OCI-LY7 (cell line): ENCODE results near the gene RHO. TPM values are rescaled to one million over a fixed set of nuclear protein-coding genes. Genes with fewer than 3 reads are reported as not detected.

Experiments used
- BruUV-seq: library from RNA; stranded (reverse); fragments of 400-500 nt; replicated peaks from 2 replicates; lab custom pipeline; 2021; lab: Mats Ljungman, UMichigan
- CTCF ChIA-PET: fragments of 300-600 bp; sonication (Branson Sonifier 250); formaldehyde crosslinking; loops from one replicate; lab custom pipeline; 2022; ENCODE audit warnings: antibody characterized with exemption; ENCODE audit not compliant: unreplicated experiment; lab: Charles Lee
- POLR2A ChIA-PET: fragments of 300-600 bp; sonication (Branson Sonifier 250); formaldehyde crosslinking; loops from one replicate; lab custom pipeline; 2022; ENCODE audit warnings: antibody characterized with exemption; lab: Charles Lee
- DNase-seq: peaks from one replicate; pipeline ENCODE4 v3.0.0-alpha.2; 2015; ENCODE audit warnings: low spot score
- H2AFZ ChIP-seq: fragments of 200-600 bp; sonication (generic), shearing (Covaris generic); 2 replicates; pipeline ENCODE4 v1.6.1; 2014; ENCODE audit warnings: mild to moderate bottlenecking, antibody characterized with exemption, low read length, moderate library complexity
- H3K27ac ChIP-seq: fragments of 200-600 bp; sonication (generic); 2 replicates; pipeline ENCODE4 v1.5.1; 2014; ENCODE audit warnings: mixed run types, low read depth, mild to moderate bottlenecking, moderate library complexity, low read length, inconsistent platforms; ENCODE audit not compliant: poor library complexity, severe bottlenecking
- H3K36me3 ChIP-seq: fragments of 200-600 bp; sonication (generic); 2 replicates; pipeline ENCODE4 v1.6.1; 2014; ENCODE audit warnings: mild to moderate bottlenecking, antibody characterized with exemption, low read length, moderate library complexity, mixed read lengths; ENCODE audit not compliant: insufficient read depth
- H3K4me1 ChIP-seq: fragments of 200-600 bp; sonication (generic); 2 replicates; pipeline ENCODE4 v1.5.1; 2014; ENCODE audit warnings: mild to moderate bottlenecking, low read length; ENCODE audit not compliant: insufficient read depth, poor library complexity, severe bottlenecking
- H3K4me2 ChIP-seq: fragments of 200-600 bp; sonication (generic); 2 replicates; pipeline ENCODE4 v1.6.1; 2014; ENCODE audit warnings: mild to moderate bottlenecking, low read length
- H3K4me3 ChIP-seq: fragments of 200-600 bp; sonication (generic); 2 replicates; pipeline ENCODE4 v1.5.1; 2014; ENCODE audit warnings: mild to moderate bottlenecking, low read depth, low read length; ENCODE audit not compliant: poor library complexity, severe bottlenecking
- H3K79me2 ChIP-seq: fragments of 200-600 bp; sonication (generic); 2 replicates; pipeline ENCODE4 v1.6.1; 2016; ENCODE audit warnings: low read depth, mild to moderate bottlenecking, low read length, moderate library complexity, mixed read lengths; ENCODE audit not compliant: insufficient read depth
- H3K9me2 ChIP-seq: fragments of 200-600 bp; sonication (generic); 2 replicates; pipeline ENCODE4 v1.6.1; 2016; ENCODE audit warnings: mild to moderate bottlenecking, low read length, mixed read lengths; ENCODE audit not compliant: insufficient read depth
- H3K9me3 ChIP-seq: fragments of 200-600 bp; sonication (generic); 2 replicates; pipeline ENCODE4 v1.6.1; 2014; ENCODE audit warnings: mild to moderate bottlenecking, mixed run types, low read length, mixed read lengths
- H4K20me1 ChIP-seq: fragments of 200-600 bp; sonication (generic); 2 replicates; pipeline ENCODE4 v1.6.1; 2014; ENCODE audit warnings: mild to moderate bottlenecking, antibody characterized with exemption, low read length, moderate library complexity, mixed read lengths; ENCODE audit not compliant: insufficient read depth
- EZH2phosphoT487 ChIP-seq: fragments of 200-600 bp; sonication (generic); IDR thresholded peaks from 2 replicates; pipeline ENCODE4 v1.6.1; 2018; ENCODE audit warnings: low read depth, borderline replicate concordance, mild to moderate bottlenecking, mixed run types, antibody characterized with exemption, low read length, moderate library complexity, mixed read lengths
- intact Hi-C: fragments of 100-400 bp; cut with micrococcal nuclease; formaldehyde crosslinking; loops from one replicate; pipeline ENCODE4 v1.10.0; 2022; ENCODE audit not compliant: unreplicated experiment
- total RNA-seq, 2 experiments: library from RNA; depleted of rRNA in 1 of 2; stranded (reverse); fragments of >200 nt in 1 of 2; shearing (Covaris generic) in 1 of 2; gene quantifications; 2 replicates each; pipeline ENCODE4 v1.2.3, GENCODE V29; 2014 to 2022
- TF ChIP-seq, protein P1 (sequence below): fragments of 200-600 bp; sonication (generic); conservative IDR thresholded peaks from 2 replicates; pipeline ENCODE4 v1.5.1; 2014; ENCODE audit warnings: mild to moderate bottlenecking, antibody characterized with exemption, low read length, moderate library complexity, mixed read lengths

Gene RHO
- total RNA-seq, 2 experiments from 2014 or later = not detected

- no peak overlapping the region for H3K4me3 ChIP-seq
- no TSS peak for BruUV-seq
- H4K20me1 ChIP-seq = no peaks in the 10 kb centered on the region
- H2AFZ ChIP-seq = 0 out of 2 replicates have a peak overlapping the region, but pooled peaks have one; percentile 51
- no peaks in the 10 kb centered on the region for H3K79me2 ChIP-seq
- TF ChIP-seq, protein P1, sequence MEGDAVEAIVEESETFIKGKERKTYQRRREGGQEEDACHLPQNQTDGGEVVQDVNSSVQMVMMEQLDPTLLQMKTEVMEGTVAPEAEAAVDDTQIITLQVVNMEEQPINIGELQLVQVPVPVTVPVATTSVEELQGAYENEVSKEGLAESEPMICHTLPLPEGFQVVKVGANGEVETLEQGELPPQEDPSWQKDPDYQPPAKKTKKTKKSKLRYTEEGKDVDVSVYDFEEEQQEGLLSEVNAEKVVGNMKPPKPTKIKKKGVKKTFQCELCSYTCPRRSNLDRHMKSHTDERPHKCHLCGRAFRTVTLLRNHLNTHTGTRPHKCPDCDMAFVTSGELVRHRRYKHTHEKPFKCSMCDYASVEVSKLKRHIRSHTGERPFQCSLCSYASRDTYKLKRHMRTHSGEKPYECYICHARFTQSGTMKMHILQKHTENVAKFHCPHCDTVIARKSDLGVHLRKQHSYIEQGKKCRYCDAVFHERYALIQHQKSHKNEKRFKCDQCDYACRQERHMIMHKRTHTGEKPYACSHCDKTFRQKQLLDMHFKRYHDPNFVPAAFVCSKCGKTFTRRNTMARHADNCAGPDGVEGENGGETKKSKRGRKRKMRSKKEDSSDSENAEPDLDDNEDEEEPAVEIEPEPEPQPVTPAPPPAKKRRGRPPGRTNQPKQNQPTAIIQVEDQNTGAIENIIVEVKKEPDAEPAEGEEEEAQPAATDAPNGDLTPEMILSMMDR = no peak
- TF ChIP-seq EZH2phosphoT487 = no peak
- no peaks in the 10 kb centered on the region for H3K9me3 ChIP-seq
- POLR2A ChIA-PET = no interaction called here
- no peaks in the 10 kb centered on the region for H3K9me2 ChIP-seq
- no peak for DNase-seq
- no peaks in the 10 kb centered on the region for H3K36me3 ChIP-seq
- intact Hi-C loops = no loop called here
- H3K4me1 ChIP-seq = peaks cover 35% of the 10 kb centered on the region
- no peak overlapping the region for H3K27ac ChIP-seq
- H3K4me2 ChIP-seq = no peak overlapping the region
- CTCF ChIA-PET = no interaction called here
Measured at GRCh38 chr3:129560269-129560787, 31.9 kb downstream of the RHO start.

GRCh38 chr3:129560911-129561594 is 32.6 kb downstream of the RHO start:
- Histone ChIP-seq H3K9me2 (no peaks in the 10 kb centered on the region), H3K9me3 (no peaks in the 10 kb centered on the region), H3K4me3 (no peak overlapping the region), H3K79me2 (no peaks in the 10 kb centered on the region), H3K4me1 (peaks cover 35% of the 10 kb centered on the region), H3K4me2 (no peak overlapping the region), H3K36me3 (no peaks in the 10 kb centered on the region), H3K27ac (no peak overlapping the region), H2AFZ (0 out of 2 replicates have a peak overlapping the region, but pooled peaks have one; percentile 51), H4K20me1 (no peaks in the 10 kb centered on the region)
- BruUV-seq = no TSS peak
- no peak for DNase-seq
- TF ChIP-seq EZH2phosphoT487 = no peak
- TF ChIP-seq, protein P1 = no peak
- intact Hi-C loops = no loop called here
- POLR2A ChIA-PET = interaction anchor here (0.6 kb wide), 1 partner anchor 416 kb away, joined by 5 read pairs; no protein-coding TSS in a partner anchor
- CTCF ChIA-PET = no interaction called here
